ENCODE results near the gene DPCD. TPM values are rescaled to one million over a fixed set of nuclear protein-coding genes. Genes with fewer than 3 reads are reported as not detected.

DPCD gene
- polyA plus RNA-seq, 1 donor from 2014 or later = 234 TPM

DNA sequence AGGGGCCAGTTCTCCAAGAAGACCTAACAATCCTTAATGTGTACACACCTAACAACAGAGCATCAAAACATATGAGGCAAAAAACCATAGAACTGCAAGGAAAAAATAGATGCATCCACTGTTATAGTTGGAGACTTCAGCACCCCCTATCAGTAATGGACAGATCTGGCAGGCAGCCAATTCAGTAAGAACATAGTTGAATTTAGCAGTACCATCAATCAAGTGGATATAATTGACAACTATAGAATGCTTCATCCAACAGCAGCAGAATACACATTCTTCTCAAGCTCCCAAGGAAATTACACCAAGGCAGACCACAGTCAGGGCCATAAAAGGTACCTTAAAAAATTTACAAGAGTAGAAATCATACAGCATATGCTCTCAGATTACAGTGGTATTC is 42.2 kb upstream of the DPCD start:
- no peaks in the 10 kb centered on the region for H3K9me3 ChIP-seq (ENCODE audit: low read length)
- no peaks in the 10 kb centered on the region for H3K79me2 ChIP-seq (replicated peaks; ENCODE audit: insufficient read depth, low read length)
- no peak overlapping the region for H2AFZ ChIP-seq (ENCODE audit: low read depth, low read length)
- no peak overlapping the region for H3K4me2 ChIP-seq (ENCODE audit: low read length)
- no peaks in the 10 kb centered on the region for H3K9me2 ChIP-seq (ENCODE audit: insufficient read depth, low read length)
- no peaks in the 10 kb centered on the region for H4K20me1 ChIP-seq (ENCODE audit: insufficient read depth)
- no peaks in the 10 kb centered on the region for H3K36me3 ChIP-seq (ENCODE audit: insufficient read depth, low read length)
- H3F3A ChIP-seq (ENCODE audit: insufficient read depth, low read length, poor library complexity, severe bottlenecking) = no peaks in the 10 kb centered on the region
- no peak overlapping the region for H3K4me3 ChIP-seq (ENCODE audit: low read length)
- H3K27me3 ChIP-seq (ENCODE audit: insufficient read depth, low read depth, low read length) = no peaks in the 10 kb centered on the region
- no peak overlapping the region for H3K27ac ChIP-seq (ENCODE audit: low read length)
- TF ChIP-seq RAD21 (conservative IDR thresholded peaks at IDR 0.05) = no peak
- no peak for TF ChIP-seq EP300 (conservative IDR thresholded peaks at IDR 0.05; ENCODE audit: poor library complexity, severe bottlenecking)
- TF ChIP-seq TAF1 (IDR thresholded peaks at IDR 0.05; ENCODE audit: low read depth) = no peak
- no peak for TF ChIP-seq POLR2AphosphoS5 (IDR thresholded peaks at IDR 0.05)
- TF ChIP-seq REST (IDR thresholded peaks at IDR 0.05; ENCODE audit: borderline replicate concordance) = no peak
- TF ChIP-seq CTCF (IDR thresholded peaks at IDR 0.05; ENCODE audit: poor library complexity, severe bottlenecking) = no peak
- TF ChIP-seq SMC3 (conservative IDR thresholded peaks at IDR 0.05; ENCODE audit: poor library complexity) = no peak
- TF ChIP-seq EZH2 (IDR thresholded peaks at IDR 0.05; ENCODE audit: borderline replicate concordance, insufficient read depth, low read length, poor library complexity, severe bottlenecking) = no peak
- no peak for TF ChIP-seq MXI1 (conservative IDR thresholded peaks at IDR 0.05; ENCODE audit: poor library complexity, severe bottlenecking)
- H3K9ac ChIP-seq (ENCODE audit: low read length) = no peak overlapping the region

DNA sequence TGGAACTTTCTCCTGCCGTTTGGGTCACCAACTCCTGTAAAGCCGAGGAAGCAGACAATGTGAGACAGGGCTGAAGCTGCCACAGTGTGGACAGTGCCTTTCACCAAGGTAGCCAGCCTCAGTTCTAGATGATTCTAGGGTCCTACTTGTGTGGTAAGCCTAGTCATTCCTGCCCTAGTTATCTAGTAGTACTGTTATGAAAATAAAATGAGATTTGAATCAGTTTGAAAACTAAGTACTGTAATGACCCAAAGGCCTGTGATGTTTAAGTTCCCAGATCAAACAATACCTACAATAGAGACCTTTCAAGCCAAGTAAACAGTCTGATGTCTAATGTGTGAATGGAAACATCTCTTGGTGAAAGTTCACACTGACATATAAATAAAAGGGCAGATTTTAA is 37.2 kb upstream of the DPCD start:
- Histone ChIP-seq H3K36me3 (ENCODE audit: insufficient read depth, low read length) (peaks cover 5% of the 10 kb centered on the region), H3K9ac (ENCODE audit: low read length) (no peak overlapping the region), H3K4me2 (ENCODE audit: low read length) (no peak overlapping the region), H2AFZ (ENCODE audit: low read depth, low read length) (no peak overlapping the region), H4K20me1 (ENCODE audit: insufficient read depth) (no peaks in the 10 kb centered on the region), H3K9me2 (ENCODE audit: insufficient read depth, low read length) (no peaks in the 10 kb centered on the region), H3K4me3 (ENCODE audit: low read length) (no peak overlapping the region), H3F3A (ENCODE audit: insufficient read depth, low read length, poor library complexity, severe bottlenecking) (no peaks in the 10 kb centered on the region), H3K27ac (ENCODE audit: low read length) (no peak overlapping the region), H3K9me3 (ENCODE audit: low read length) (no peaks in the 10 kb centered on the region), H3K27me3 (ENCODE audit: insufficient read depth, low read depth, low read length) (no peaks in the 10 kb centered on the region), H3K79me2 (replicated peaks; ENCODE audit: insufficient read depth, low read length) (no peaks in the 10 kb centered on the region)
- TF ChIP-seq TAF1 (IDR thresholded peaks at IDR 0.05; ENCODE audit: low read depth) = no peak
- TF ChIP-seq CTCF (IDR thresholded peaks at IDR 0.05; ENCODE audit: poor library complexity, severe bottlenecking) = no peak
- no peak for TF ChIP-seq SMC3 (conservative IDR thresholded peaks at IDR 0.05; ENCODE audit: poor library complexity)
- no peak for TF ChIP-seq RAD21 (conservative IDR thresholded peaks at IDR 0.05)
- TF ChIP-seq POLR2AphosphoS5 (IDR thresholded peaks at IDR 0.05) = no peak
- no peak for TF ChIP-seq EZH2 (IDR thresholded peaks at IDR 0.05; ENCODE audit: borderline replicate concordance, insufficient read depth, low read length, poor library complexity, severe bottlenecking)
- no peak for TF ChIP-seq EP300 (conservative IDR thresholded peaks at IDR 0.05; ENCODE audit: poor library complexity, severe bottlenecking)
- TF ChIP-seq MXI1 (conservative IDR thresholded peaks at IDR 0.05; ENCODE audit: poor library complexity, severe bottlenecking) = no peak
- no peak for TF ChIP-seq REST (IDR thresholded peaks at IDR 0.05; ENCODE audit: borderline replicate concordance)

All from neural cell (in vitro differentiated cells).